Neural cell (in vitro differentiated cells): ENCODE data around the gene ENTREP1.

Source experiments
- EZH2 ChIP-seq: fragments of 200-600, 300-800 bp; shearing (Covaris generic), sonication (generic); IDR thresholded peaks from 2 replicates; pipeline ENCODE4 v1.6.1; 2014; ENCODE audit warnings: antibody characterized with exemption, low read length, borderline replicate concordance, mild to moderate bottlenecking; ENCODE audit not compliant: insufficient read depth, poor library complexity, severe bottlenecking
- REST ChIP-seq: IDR thresholded peaks from 2 replicates; pipeline ENCODE4 v1.6.1; 2012; ENCODE audit warnings: borderline replicate concordance

GRCh38 chr9:69396759-69397158, 71.7 kb downstream of the ENTREP1 start:
- TF ChIP-seq REST (no peak), EZH2 (no peak)
